ENCODE results near the gene MDFIC. TPM values are rescaled to one million over a fixed set of nuclear protein-coding genes. Genes with fewer than 3 reads are reported as not detected.

MDFIC gene
- total RNA-seq, 2 donors from 2014 or later, result 17.1 to 35.0 TPM

DNA sequence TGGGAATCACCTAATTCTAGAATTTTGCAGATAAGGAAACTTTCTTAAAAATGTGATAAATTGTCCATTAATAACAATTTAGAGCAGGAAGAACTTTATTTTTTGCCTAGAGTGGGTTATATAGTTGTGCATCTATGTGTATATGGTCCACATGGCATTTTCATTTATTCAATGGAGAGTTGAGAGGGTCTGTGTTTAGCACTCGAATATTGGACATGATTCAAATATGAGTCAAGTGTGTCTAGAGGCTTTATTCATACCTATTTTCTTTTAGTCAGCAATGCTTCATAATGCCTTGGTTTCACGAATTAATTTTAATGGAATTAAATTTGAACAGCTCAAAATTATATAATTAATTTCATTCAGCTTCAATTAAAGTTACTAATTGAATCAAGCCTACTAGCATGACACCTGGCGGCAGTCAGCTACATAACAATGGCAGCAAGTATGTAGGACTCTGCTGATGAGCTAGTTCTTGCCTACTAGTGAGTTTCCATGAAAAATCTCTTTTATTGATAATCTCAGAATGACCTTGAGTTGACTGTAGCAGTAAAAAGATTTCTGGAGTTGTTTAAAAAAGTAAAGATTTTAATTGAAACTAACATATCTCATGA lies 17.7 kb downstream of the MDFIC start:
- TF ChIP-seq, protein P1, sequence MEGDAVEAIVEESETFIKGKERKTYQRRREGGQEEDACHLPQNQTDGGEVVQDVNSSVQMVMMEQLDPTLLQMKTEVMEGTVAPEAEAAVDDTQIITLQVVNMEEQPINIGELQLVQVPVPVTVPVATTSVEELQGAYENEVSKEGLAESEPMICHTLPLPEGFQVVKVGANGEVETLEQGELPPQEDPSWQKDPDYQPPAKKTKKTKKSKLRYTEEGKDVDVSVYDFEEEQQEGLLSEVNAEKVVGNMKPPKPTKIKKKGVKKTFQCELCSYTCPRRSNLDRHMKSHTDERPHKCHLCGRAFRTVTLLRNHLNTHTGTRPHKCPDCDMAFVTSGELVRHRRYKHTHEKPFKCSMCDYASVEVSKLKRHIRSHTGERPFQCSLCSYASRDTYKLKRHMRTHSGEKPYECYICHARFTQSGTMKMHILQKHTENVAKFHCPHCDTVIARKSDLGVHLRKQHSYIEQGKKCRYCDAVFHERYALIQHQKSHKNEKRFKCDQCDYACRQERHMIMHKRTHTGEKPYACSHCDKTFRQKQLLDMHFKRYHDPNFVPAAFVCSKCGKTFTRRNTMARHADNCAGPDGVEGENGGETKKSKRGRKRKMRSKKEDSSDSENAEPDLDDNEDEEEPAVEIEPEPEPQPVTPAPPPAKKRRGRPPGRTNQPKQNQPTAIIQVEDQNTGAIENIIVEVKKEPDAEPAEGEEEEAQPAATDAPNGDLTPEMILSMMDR (IDR thresholded peaks at IDR 0.05), result no peak
- Histone ChIP-seq H3K4me1 (peaks cover 0 to 21% of the 10 kb centered on the region in 2 donors), H3K9me3 (no peaks in the 10 kb centered on the region), H3K36me3 (no peaks in the 10 kb centered on the region), H3K27me3 (no peaks in the 10 kb centered on the region), H3K27ac (no peak overlapping the region), H3K4me3 (no peak overlapping the region)
- DNase-seq (ENCODE audit: low spot score), result no peak

DNA sequence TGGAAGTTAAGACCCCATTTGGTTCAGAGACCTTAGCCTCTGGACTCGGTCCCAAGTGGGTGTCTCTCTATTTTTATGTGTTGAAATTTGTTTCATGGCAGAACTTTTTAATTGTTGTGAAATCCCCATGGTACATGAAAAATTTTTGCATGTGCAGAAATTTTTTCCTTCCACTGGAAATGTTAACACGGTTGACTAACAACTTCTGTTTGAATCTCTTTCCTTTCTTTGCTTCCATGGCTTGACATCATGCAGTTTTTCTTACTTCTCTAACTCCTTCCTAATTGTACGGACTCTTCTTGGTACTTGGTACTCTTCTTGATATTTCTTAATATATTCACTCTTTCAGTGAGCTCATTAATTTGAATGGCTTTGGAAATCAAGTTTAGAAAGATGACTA lies 18.3 kb downstream of the MDFIC start:
- H3K36me3 ChIP-seq, result no peaks in the 10 kb centered on the region
- no peaks in the 10 kb centered on the region for H3K9me3 ChIP-seq
- TF ChIP-seq, protein P1 (IDR thresholded peaks at IDR 0.05), result no peak
- no peak overlapping the region for H3K27ac ChIP-seq
- H3K4me3 ChIP-seq, result no peak overlapping the region
- peaks cover 0 to 21% of the 10 kb centered on the region in 2 donors for H3K4me1 ChIP-seq
- H3K27me3 ChIP-seq, result no peaks in the 10 kb centered on the region
- no peak for DNase-seq (ENCODE audit: low spot score)

DNA sequence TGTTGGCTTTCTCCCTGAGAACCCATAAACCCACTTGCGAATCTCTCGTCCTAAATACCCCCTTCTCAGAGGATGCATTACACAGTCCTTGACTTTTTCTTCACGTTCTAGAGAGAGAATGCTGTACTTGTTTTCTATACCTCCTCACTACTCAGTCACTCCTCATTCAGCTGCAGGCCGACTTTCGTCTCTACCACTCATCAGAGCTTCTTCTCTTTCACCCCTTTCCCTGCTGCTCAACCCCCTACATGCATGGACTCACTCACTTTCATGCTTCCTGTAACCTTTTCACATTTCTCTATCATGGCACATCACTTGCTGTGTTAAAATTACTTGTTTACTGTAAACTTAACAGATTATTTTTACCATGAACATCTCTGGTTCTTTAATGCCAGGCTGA lies 19.8 kb downstream of the MDFIC start:
- no peaks in the 10 kb centered on the region for H3K9me3 ChIP-seq
- no peak overlapping the region for H3K4me3 ChIP-seq
- H3K27ac ChIP-seq, result no peak overlapping the region
- peaks cover 0 to 19% of the 10 kb centered on the region in 2 donors for H3K4me1 ChIP-seq
- no peak for DNase-seq (ENCODE audit: low spot score)
- TF ChIP-seq, protein P1 (IDR thresholded peaks at IDR 0.05), result no peak
- no peaks in the 10 kb centered on the region for H3K27me3 ChIP-seq
- H3K36me3 ChIP-seq, result no peaks in the 10 kb centered on the region

DNA sequence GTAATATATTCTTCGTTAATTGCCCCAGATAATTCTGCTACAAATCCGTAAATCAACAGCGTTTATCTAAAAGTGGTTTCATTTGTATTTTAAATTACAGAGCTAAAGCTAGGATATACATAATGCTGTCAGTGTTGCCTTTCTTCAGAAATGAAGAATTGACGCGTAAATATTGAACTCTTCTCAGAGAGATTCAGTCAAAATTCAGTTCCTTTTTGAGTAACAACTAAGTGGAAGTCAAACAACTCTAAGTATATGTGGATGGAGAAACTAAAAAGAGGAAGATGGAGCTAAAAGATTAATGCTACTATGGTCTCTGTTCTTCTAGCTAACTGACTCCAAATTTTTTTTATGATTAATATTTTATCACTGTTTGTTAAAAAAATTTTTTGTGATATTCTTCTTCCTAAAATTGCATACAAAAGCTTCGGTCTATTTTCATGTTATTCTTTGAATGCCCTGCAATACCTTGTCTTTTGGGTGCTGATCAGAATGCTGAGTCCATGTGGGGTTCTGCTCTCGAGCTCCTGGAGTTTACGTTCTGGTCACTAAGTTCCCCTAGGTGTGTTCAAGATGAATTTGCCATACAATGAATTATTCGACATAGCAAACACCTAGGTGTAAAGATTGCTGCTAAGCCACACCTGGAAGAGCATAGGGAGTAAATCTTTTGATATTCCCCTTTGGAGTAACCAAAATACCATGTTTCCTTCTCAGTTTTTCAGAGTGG lies 20.7 kb downstream of the MDFIC start:
- Histone ChIP-seq H3K27me3 (no peaks in the 10 kb centered on the region), H3K4me3 (no peak overlapping the region), H3K4me1 (peaks cover 0 to 19% of the 10 kb centered on the region in 2 donors), H3K9me3 (no peaks in the 10 kb centered on the region), H3K27ac (no peak overlapping the region), H3K36me3 (no peaks in the 10 kb centered on the region)
- no peak for DNase-seq (ENCODE audit: low spot score)
- TF ChIP-seq, protein P1 (IDR thresholded peaks at IDR 0.05), result no peak

DNA sequence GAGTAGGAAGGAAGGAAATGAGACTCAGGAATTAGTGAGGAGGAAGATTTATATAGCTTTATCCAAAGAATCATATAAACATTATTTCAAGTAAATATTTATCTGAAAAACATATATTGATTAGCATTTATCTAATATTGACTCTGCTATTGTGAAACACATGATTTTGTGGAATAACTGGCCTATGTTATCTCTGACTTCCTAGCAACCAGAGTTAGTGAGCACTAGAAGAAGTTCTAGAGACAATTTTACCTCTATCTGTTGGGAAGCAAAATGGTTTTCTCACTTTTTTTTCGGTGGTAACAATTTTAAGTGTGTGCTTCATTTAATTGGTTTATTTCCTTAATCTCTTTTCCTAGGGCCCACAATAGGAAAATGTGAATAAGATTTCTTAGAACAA lies 21.6 kb downstream of the MDFIC start:
- TF ChIP-seq, protein P1 (IDR thresholded peaks at IDR 0.05), result no peak
- H3K9me3 ChIP-seq, result no peaks in the 10 kb centered on the region
- H3K4me1 ChIP-seq, result peaks cover 0 to 19% of the 10 kb centered on the region in 2 donors
- no peak overlapping the region for H3K27ac ChIP-seq
- H3K4me3 ChIP-seq, result no peak overlapping the region
- no peaks in the 10 kb centered on the region for H3K27me3 ChIP-seq
- no peaks in the 10 kb centered on the region for H3K36me3 ChIP-seq
- DNase-seq (ENCODE audit: low spot score), result no peak

All from right atrium auricular region (tissue), 2 donors.